G401 (cell line): Measurements from ENCODE around the gene GRIK4. TPM values are rescaled to one million over a fixed set of nuclear protein-coding genes. Genes with fewer than 3 reads are reported as not detected.

Experiments
- DNase-seq: peaks from one replicate; pipeline ENCODE4 v3.0.0-alpha.2; 2015; ENCODE audit warnings: low spot score
- in situ Hi-C: cut with HindIII; loops from 2 replicates; pipeline ENCODE4 v1.10.0; 2016; ENCODE audit warnings: low sequenced_read_pairs, mixed read lengths
- total RNA-seq: library from RNA; depleted of rRNA; stranded (reverse); fragments of >200 nt; shearing (Covaris generic); gene quantifications from 2 replicates; pipeline ENCODE4 v1.2.3, GENCODE V29; 2014

The GRIK4 gene
- total RNA-seq, 1 experiment from 2014 or later: 0.51 TPM

DNA sequence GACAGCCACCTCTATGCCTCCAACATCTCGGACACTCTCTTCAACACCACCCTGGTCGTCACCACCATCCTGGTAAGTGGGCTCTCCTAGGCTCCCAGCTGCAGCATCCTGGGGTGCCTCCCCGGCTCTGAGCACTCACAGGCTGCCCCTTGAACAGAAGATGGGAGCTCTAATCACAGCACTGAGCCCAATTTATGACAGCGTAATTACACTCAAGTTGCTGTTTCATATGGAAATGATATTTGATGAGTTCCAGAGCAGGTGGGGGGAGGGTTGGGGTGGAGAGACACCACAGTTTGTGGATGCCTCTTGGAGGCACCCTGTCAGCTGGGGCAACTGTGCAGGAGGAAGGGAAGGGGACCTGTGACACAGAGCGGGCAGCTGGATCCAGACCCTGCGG lies 387.0 kb downstream of the GRIK4 start:
- in situ Hi-C loops: no loop called here
- no peak for DNase-seq

DNA sequence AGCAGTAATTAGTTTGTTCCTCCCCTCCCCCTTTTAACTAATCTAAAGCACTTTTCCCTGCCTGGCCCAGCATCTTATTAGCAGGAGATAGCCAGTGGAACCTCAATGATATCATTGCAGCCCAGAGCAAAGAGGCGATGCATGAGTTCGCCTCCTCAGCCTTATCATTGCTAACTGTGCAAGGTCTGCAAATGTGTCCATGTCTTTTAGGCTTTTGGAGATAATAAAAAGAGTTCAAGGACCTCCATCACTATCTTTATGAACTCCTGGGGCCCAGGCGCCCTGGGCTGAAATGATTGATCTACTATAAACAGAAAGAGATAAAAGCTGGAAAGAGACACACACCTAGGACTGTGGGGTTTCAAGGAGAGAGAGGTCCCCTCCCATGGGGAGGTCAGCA lies 388.2 kb downstream of the GRIK4 start:
- no peak for DNase-seq
- in situ Hi-C loops: no loop called here

GRCh38 chr11:120900643-120901042 lies 389.1 kb downstream of the GRIK4 start:
- DNase-seq: no peak
- in situ Hi-C loops: no loop called here

DNA sequence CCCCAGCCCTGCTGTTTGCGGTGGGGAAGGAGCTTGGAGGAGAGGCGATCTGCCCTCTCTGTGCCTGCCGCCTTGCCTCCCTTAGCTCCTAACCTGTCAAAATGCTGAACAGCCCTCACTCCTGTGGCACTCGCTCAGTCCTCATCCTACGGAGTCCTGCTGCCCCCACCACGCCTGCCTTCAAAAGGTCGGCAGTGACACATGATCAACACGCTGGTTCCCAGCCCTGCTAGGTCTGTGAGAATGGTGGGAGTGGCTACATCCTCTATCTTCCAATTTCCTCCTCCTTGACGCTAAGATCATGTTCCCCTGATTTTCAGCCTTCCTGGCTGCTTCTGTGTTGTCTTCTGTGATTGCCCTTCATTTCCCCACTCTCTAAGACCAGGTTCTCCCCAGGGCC lies 392.1 kb downstream of the GRIK4 start:
- DNase-seq: no peak
- in situ Hi-C loops: no loop called here

- DNase-seq: no peak
- in situ Hi-C loops: no loop called here
Observed at GRCh38 chr11:120904116-120904515, 392.6 kb downstream of the GRIK4 start.

DNA sequence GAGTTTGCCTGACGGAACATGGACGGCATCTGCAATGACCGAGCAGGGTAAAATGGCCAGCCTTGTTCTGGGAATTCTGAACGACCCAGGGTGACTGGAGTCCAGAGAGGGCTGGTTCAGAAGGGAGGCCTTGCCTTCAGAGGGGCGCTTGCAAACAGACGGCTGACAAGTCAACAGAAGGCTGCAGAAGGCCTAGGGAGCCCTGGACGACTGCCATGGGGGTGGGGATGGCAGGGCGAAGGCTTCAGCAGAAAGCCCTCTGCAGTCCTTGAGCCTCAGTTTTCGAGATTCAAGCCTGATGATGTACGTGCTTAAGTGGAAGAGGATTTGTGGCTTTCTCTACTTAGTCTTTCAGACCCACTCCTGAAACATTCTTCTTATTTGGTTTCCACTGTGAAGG lies 395.2 kb downstream of the GRIK4 start:
- in situ Hi-C loops: no loop called here
- no peak for DNase-seq

DNA sequence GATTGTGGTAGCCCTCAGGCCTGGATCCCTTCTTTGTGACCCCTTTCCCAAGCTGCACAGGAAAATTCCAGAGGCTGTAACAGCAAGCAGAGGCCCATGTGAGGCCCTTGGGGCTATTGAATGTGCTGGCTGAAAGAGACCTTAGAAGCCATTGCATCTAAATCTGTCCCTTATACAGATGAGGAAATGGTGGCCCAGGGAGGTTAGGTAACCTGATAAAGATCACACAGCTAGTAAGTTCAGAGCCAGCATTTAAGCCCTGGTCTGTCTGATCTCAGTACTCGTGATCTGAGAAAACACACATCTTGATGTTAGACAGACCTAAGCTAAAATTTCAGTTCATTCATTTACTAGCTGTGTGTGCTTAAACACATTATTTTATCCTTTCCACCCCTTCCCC lies 396.4 kb downstream of the GRIK4 start:
- DNase-seq: no peak
- in situ Hi-C loops: no loop called here

- in situ Hi-C loops: no loop called here
- no peak for DNase-seq
Observed at GRCh38 chr11:120908461-120909181, 397.1 kb downstream of the GRIK4 start.

- no peak for DNase-seq
- in situ Hi-C loops: no loop called here
Observed at GRCh38 chr11:120909676-120910416, 398.3 kb downstream of the GRIK4 start.

DNA sequence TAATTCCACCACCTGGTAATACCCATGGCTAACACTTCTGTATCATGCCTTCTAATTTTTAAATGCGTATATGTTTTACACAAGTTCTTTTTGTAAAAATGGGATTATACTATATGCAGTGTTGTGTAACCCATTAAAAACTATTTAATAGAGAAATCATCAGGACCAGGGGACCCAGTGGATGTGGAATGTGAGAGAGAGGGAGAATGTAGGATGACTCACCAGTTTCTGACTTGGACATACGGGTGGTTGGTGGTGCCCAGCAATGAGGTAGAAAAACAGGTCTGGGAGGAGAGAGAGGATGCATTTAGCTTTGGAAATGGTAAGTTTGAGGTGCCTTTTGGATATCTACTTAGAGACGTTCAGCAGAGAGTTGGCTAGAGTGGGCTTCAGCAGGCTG lies 400.4 kb downstream of the GRIK4 start:
- DNase-seq: no peak
- in situ Hi-C loops: no loop called here

GRCh38 chr11:120912504-120912903 lies 401.0 kb downstream of the GRIK4 start:
- in situ Hi-C loops: no loop called here
- DNase-seq: peak; percentile 17

DNA sequence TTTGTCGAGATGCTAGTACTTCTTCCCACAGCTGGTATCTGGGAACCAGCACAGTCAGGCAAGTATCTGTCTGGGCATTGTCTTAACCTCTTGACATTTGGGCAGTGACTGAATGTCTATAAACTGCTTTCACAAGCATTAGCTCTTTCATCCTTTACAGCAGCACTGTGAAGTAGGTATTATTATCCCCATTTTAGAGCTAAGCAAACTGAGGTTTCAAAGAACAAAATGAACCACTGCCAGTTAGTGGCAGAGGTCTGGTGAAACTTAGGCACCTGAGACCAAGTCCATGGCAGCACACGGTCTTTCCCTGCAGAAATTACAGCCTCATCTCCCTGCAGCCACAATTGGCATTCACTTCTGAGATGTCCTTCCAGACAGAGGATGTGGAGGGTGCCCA lies 401.4 kb downstream of the GRIK4 start:
- in situ Hi-C loops: no loop called here
- no peak for DNase-seq

GRCh38 chr11:120914021-120914420 lies 402.5 kb downstream of the GRIK4 start:
- in situ Hi-C loops: no loop called here
- no peak for DNase-seq

GRCh38 chr11:120914601-120915000 lies 403.1 kb downstream of the GRIK4 start:
- in situ Hi-C loops: no loop called here
- no peak for DNase-seq

DNA sequence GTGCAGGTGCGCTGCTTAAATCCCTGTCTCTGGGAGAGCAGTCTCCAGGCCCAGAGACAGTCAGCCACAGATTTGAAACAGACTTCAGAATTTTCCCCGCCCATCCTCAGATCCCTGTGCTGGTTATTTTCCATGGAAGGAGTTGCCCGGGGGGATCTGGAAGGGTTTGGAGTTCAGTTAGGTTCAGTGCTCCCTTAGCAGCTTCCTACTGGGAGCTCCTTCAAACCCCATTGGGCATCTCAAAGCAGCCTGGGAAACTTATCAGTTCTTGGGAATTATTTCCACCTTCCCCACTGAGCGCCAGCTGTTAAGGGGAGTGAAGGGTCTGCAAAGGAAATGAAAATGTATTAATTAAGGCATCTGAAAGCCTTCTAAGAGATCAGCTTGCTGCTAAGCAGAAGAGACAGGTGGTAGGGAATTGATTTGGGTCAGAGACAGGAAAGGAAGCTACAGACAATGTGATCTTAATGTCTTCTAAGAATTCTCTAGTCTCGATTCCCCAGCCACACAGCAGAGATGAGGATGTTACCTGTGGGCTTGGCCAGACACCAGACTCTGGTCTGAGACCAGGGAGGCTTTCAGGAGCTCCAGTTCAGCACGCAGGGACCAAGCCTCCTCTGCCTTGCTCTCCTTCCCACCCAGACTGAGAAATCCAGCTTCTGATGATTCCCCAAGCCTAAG lies 406.2 kb downstream of the GRIK4 start:
- in situ Hi-C loops: no loop called here
- peak; percentile 3 for DNase-seq

GRCh38 chr11:120918257-120918656 lies 406.7 kb downstream of the GRIK4 start:
- in situ Hi-C loops: no loop called here
- DNase-seq: no peak

GRCh38 chr11:120919045-120919444 lies 407.5 kb downstream of the GRIK4 start:
- no peak for DNase-seq
- in situ Hi-C loops: no loop called here

DNA sequence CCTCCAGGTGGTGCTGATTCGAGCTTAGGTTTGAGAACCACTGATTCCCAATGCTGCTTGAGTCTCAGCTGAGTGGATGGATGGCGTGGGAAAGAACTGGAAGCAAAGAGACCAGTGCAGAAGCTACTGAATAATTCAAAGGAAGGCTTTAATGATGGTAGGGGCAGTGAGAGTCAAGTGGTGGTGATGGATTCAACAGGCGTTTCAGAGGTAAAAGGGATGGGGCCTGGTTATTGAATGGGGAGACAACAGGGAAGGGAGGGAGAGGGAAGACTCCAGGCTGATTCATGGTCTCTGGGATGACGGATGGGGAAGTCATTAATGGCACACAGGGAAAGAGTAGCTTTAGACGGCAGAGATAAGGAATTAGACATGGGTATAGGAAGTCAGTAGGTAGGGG lies 408.0 kb downstream of the GRIK4 start:
- DNase-seq: no peak
- in situ Hi-C loops: no loop called here

DNA sequence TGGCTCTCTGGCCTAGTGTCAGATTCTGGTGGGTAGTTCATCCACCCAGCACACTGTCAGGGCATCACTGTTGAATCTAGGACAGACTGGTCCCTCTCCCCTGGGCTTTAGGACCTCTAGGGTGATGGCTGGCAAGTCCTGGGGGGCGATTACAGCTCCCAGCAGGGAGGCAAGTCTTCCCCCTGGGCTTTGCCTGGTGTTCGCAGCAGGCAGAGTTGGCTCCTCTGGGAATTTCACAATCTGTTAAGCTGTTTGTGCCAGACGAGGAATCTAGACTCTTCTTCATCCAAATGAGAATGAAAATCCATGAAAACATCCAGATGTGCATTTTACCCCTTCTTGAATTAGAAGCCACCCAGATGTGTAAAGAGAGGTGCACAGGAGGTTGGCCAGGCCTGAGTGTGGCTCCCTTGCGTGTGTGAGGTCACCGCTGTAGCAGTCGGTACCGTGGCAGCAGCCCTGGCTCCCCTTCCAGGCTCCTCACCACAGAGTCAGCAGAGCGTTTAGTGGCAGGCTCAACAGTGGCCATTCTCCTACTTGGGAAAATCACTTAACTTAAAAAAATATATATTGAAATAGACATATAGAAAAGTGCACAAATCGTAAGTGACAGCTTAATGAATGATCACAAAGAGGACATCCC lies 412.4 kb downstream of the GRIK4 start:
- in situ Hi-C loops: no loop called here
- DNase-seq: no peak

- no peak for DNase-seq
- in situ Hi-C loops: no loop called here
Observed at GRCh38 chr11:120925944-120926343, 414.4 kb downstream of the GRIK4 start.
